GM19328 (cell line): ENCODE measurements around the gene TRPV4.

Experiments used
- ATAC-seq: cut with Tn5 transposase; IDR thresholded peaks from one replicate; pipeline ENCODE4 v1.9.1; 2021; ENCODE audit warnings: mild to moderate bottlenecking, moderate library complexity; ENCODE audit not compliant: unreplicated experiment

The TRPV4 gene

DNA sequence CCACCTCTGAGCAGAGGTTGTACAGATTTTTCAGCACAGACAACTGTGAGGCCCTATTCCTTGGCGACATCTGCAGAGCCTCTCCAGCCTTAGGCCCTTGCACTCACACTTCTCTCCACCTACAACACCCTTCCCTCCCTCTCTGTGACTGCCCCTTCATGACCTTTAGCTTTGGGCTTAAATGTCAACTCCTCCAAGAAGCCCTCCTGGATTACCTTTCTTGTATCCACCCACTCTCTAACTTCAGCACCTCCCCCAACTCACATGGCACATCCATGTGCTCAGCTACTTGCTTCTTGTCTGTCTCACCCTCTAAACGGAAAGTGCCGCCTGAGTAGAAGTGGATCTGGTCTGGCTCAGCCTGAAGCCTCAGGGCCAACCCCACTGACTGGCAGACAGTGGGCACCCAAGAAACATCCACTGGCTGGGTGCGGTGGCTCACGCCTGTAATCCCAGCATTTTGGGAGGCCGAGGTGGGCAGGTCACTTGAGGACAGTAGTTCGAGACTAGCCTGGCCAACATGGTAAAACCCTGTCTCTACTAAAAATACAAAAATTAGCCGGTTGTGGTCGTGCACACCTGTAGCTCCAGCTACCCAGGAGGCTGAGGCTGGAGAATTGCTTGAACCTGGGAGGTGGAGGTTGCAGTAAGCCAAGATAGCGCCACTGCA lies 22.1 kb downstream of the TRPV4 start:
- no peak for ATAC-seq

- no peak for ATAC-seq
These were observed 24.1 kb downstream of the TRPV4 start for GRCh38 chr12:109808876-109809646.

DNA sequence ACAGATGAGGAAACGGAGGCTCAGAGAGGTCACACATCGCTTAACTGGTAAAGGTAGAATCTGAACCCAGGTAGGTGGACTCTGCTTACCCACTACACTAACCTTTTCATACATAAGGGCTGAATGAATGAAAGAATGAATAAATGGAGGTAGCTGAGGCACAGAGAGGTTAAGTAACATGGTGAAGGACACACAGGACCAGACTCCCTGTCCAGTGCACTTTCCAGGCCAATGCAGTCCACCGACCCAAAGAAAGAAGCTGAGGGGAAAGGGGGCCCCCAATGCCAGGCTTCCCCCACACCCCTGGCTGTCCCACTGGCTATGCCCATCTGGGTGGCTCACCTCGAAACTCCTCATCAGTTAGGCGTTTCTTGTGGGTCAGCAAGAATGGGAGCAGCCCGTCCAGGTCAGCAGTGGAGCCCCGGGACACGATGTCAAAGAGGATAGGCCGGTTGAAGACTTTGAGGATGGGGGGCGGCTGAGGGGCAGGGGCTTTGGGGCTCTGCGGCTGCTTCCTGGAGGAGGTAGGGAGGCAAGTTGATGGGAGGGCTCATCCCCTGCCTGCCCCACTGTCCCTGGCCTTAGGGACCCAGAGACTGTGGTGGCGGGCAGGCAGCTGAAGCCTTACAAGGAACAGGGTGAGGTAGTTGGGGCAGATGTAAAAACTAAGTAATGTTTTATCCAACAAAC lies 25.1 kb downstream of the TRPV4 start:
- ATAC-seq, result no peak

GRCh38 chr12:109804820-109805761 lies 28.1 kb downstream of the TRPV4 start:
- no peak for ATAC-seq

- no peak for ATAC-seq
These were observed 29.5 kb downstream of the TRPV4 start for GRCh38 chr12:109803678-109804077.

DNA sequence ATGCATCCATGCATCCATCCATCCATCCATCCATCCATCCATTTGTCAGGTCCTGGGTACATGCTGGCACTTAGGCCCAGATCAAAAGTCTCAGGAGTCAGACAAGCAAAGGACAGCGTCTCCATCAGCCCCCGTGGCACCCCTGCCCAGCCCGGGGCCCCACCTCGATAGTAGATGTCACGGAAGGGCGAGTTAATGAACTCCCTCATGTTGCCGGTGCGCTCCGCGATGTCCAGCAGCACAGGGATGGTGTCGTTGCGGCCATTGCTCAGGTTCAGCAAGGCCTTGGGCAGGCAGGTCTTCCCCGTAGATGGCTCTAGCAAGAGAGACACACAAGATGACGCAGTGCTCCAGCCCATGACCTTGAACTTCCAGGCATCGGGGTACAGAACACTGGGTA lies 30.4 kb downstream of the TRPV4 start:
- no peak for ATAC-seq

- no peak for ATAC-seq
These were observed 32.7 kb downstream of the TRPV4 start for GRCh38 chr12:109800536-109800935.

DNA sequence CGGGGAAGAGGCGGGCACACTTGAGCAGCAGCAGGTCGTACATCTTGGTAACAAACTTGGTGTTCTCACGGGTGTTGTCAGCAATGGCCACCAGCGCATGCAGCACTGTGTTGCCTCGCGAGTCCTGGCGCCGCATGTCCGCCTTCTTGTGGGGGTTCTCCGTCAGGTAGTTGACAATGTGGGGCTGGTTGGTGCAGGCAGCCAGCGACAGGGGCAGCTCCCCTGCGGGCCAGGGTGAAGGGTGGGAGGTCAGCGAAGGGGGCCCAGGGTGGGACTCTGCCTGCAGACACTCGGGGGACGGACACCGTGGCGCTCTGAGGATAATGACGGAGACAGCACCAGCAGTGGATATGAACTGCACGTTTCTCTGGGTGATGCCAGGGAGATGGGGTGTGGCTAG lies 34.5 kb downstream of the TRPV4 start:
- ATAC-seq, result no peak

GRCh38 chr12:109797905-109798669 lies 35.1 kb downstream of the TRPV4 start:
- no peak for ATAC-seq

- no peak for ATAC-seq
These were observed 37.1 kb downstream of the TRPV4 start for GRCh38 chr12:109796057-109796456.

DNA sequence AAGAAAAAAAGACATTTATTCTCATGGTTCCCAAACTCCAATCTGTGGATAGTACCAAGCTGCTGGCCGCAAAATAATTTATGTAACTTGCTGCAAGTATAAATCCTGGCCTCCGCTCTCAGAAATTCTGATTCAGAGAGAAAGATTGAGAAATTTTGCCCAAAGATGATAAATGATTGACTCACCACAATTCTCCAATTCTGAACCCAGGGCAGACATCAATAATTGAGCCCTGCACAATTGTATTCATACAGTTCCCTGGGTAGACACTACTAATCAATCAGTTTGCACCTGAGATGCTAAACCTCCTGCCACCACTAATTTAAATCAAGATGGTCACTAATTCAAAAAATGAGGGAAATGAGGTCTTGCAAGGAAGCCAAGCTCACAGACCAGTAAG lies 38.2 kb downstream of the TRPV4 start:
- ATAC-seq, result no peak

- ATAC-seq, result no peak
These were observed 39.2 kb downstream of the TRPV4 start for GRCh38 chr12:109793826-109794501.

GRCh38 chr12:109793411-109793810 lies 39.8 kb downstream of the TRPV4 start:
- no peak for ATAC-seq

- ATAC-seq, result no peak
These were observed 40.2 kb downstream of the TRPV4 start for GRCh38 chr12:109792992-109793391.

DNA sequence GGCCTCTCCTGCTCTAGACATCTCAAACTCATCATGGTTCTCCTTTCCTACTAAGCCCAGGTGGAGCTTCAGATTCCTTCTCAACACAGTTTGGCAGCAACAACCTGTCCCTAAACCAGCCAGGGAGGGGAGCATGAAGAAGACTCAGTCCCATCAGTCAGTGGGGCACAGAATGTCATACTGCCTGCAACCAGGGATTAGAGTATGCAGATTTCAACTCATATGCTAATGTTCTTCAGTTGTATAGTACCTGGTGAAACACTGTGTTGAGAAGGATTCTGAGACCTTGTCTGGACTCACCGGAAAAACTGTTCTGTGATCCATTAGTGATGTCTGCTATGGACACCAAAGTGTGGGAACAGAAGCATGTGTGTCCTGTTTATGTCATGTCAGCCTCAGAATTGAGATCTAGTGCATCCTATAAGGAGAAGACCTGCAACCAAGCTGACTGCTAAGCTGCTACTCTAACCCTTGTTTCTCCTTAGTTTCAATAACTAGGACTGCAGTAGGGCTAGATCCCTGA lies 43.6 kb downstream of the TRPV4 start:
- no peak for ATAC-seq

DNA sequence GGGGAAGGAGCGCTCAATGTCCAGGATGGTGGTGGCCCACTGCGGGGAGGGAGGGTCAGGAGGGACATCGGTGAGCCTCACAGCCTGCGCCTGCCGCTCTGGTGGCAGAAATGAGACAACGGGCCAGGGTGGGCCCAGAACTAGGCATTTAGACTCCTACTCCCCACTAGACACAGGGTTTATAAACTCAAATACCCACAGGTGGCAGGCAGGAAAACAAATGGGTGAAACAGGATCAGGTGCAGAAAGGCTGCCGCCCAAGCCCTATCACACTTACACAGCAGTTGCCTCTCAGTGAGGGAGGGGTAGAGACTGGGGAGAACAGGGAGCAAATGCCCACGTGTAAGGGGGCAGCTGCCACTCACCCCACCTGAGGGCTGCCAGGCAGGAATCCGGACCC lies 46.4 kb downstream of the TRPV4 start:
- ATAC-seq, result no peak

DNA sequence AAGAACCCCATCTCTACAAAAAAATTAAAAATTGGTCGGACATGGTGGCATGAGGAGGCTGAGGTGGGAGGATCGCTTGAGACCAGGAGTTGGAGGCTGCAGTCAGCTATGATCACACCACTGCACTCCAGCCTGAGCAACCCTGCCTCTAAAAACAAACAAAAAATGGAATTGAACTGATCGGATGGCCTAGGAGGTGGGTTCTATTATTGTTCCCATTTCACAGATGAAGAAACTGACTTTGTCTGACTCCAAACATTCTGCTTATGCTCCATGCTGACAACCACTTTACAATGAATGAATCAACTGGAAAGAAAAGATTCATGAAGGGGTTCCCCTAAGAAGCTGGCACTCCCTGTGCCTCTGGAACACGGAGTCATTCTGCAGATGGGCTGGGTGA lies 47.3 kb downstream of the TRPV4 start:
- ATAC-seq, result no peak

DNA sequence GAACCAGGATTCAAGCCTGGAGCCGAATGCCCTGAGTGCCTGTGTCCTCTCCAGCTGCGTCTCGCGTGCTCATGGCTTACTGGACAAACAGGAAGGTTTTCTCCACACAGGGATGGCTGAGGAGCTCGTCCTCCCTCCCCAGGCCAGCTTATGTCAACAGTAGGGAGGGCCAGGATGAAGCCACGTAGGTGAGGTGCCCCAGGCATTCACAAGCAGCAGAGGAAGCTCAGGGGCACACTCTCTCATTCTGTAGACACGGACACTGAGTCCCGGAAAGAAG lies 49.3 kb downstream of the TRPV4 start:
- no peak for ATAC-seq

- ATAC-seq, result no peak
These were observed 49.8 kb downstream of the TRPV4 start for GRCh38 chr12:109783135-109783964.
